Uterus (tissue), 4 donors: Measurements from ENCODE around the gene AUTS2. TPM values are rescaled to one million over a fixed set of nuclear protein-coding genes. Genes with fewer than 3 reads are reported as not detected.

Experiments
- DNase-seq, 2 donors: peaks; one replicate each; pipeline ENCODE4 v3.0.0-alpha.2; 2019 to 2020
- H3K27ac ChIP-seq, 2 donors: fragments of 200-600 bp; sonication (generic); 1 replicate in 1 of 2; 2 replicates in 1 of 2; pipeline ENCODE4 v1.5.1; 2016 to 2018
- H3K27me3 ChIP-seq, 2 donors: fragments of 200-600 bp; sonication (generic); one replicate each; pipeline ENCODE4 v1.5.1; 2018 to 2019; ENCODE audit warnings: control low read depth in 1 of 2
- H3K36me3 ChIP-seq, 2 donors: fragments of 200-600 bp; sonication (generic); one replicate each; pipeline ENCODE4 v1.5.1; 2019; ENCODE audit warnings: control low read depth in 1 of 2
- H3K4me1 ChIP-seq, 2 donors: fragments of 200-600 bp; sonication (generic); one replicate each; pipeline ENCODE4 v1.5.1; 2018 to 2019; ENCODE audit warnings: control low read depth in 1 of 2
- H3K4me3 ChIP-seq, 2 donors: fragments of 200-600 bp; sonication (generic); 1 replicate in 1 of 2; 2 replicates in 1 of 2; pipeline ENCODE4 v1.5.1; 2018 to 2019; ENCODE audit warnings: mild to moderate bottlenecking in 1 of 2
- H3K9me3 ChIP-seq, 2 donors: fragments of 200-600 bp; sonication (generic); one replicate each; pipeline ENCODE4 v1.5.1; 2019; ENCODE audit warnings: control low read depth in 1 of 2
- POLR2A ChIP-seq, 2 donors: fragments of 450-650 bp; IDR thresholded peaks; one replicate each; pipeline ENCODE4 v1.6.1; 2016; ENCODE audit warnings: antibody characterized with exemption in 2 of 2, mild to moderate bottlenecking in 1 of 2, moderate library complexity in 1 of 2
- intact Hi-C: fragments of 100-400 bp; cut with DNase I; formaldehyde crosslinking; loops from one replicate; pipeline ENCODE4 v1.15.1; 2023; ENCODE audit warnings: low total_unique reads
- total RNA-seq, 4 donors: library from RNA; depleted of rRNA in 3 of 4; stranded (reverse); fragments of >200 nt in 3 of 4; gene quantifications; one replicate each; pipeline versions ENCODE4 v1.1.0 to v1.2.4, GENCODE V29; 2014 to 2023
- TF ChIP-seq, protein P1 (sequence below), 4 experiments: fragments of 200-600 bp in 2 of 4; fragments of 450-650 bp in 2 of 4; sonication (generic) in 2 of 4; IDR thresholded peaks; one replicate each; pipeline ENCODE4 v1.5.1; 2016 to 2019; ENCODE audit warnings: antibody characterized with exemption in 4 of 4, mild to moderate bottlenecking in 2 of 4, moderate library complexity in 1 of 4
- donor health status: DM: yes; HTN: yes; CAD: no.

AUTS2 gene
- total RNA-seq, 4 donors from 2014 or later = 10.5 to 58.2 (median 30.0) TPM

DNA sequence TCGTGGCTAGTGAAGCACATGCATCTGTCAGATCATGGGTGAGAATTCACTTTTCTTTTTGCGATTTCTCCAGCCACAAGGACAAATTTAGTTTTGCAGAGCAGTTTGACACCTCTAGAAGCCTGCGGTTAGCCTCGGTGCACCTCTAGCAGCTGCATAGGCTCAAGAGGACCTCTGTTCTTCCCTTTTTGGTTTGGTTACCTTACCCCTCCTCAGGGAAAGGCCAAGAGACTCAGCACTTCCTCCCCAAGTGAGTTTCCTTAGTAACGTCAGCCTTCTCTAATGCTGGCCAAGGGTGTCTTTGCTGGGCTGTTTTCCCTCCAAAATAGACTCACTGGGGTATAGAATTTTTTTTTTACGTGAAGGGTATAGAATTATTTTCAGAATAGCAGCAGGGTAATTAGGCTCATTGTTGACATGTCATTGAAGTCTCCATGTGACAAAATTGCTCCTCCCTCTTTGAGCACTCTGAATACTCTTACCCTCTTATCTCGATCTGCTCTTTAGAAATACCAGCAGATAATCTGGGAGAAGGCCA, 97.8 kb downstream of the AUTS2 start:
- H3K27me3 ChIP-seq = no peaks in the 10 kb centered on the region

DNA sequence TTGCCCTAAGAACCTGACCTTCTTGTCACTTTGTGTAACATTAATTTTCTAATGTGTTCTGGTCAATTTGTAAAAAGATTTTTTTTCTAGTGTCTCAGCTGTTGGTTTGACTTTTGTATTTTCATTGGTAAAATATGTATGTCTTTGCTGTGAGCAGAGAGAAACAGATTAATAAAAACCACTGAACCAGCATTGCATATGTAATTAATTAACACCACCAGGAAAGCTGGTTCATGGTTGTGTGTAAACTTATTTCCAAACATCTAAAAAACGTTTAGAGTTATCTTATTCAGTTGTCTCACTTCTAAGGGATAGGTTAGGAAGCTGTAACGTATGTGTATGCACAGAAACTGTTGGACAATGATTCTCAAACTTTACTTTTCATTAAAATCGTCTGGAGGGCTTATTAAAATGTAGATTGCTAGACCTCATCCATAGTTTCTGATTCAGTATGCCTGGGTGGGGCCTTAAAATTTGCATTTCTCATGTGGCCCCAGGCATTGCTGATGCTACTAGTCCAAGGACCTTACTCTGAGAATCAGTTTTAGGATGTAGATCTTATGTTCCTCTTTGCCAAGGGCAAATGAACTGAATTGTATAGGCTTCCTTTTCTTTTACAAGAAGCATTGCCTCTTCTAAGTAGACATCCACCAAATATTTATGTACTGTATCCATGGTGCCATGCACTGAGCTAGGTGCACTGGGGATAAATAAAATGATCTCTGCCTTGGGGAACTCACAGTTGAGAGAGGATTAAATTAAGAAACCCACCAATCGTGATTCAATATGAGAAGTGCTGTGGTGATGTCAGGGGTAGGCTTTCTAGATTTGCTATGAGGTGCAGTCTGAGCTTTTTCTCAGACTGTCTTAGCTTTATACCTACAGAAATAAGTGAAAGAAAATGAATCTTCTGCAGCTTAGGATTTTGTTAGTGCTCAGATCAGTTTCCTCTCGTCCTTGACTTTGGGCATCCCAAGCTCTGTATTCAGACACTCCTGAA, 98.7 kb downstream of the AUTS2 start:
- intact Hi-C loops = no loop called here
- H3K27ac ChIP-seq = no peak overlapping the region
- no peaks in the 10 kb centered on the region for H3K4me1 ChIP-seq
- no peaks in the 10 kb centered on the region for H3K36me3 ChIP-seq
- H3K4me3 ChIP-seq = no peak overlapping the region
- TF ChIP-seq, protein P1, sequence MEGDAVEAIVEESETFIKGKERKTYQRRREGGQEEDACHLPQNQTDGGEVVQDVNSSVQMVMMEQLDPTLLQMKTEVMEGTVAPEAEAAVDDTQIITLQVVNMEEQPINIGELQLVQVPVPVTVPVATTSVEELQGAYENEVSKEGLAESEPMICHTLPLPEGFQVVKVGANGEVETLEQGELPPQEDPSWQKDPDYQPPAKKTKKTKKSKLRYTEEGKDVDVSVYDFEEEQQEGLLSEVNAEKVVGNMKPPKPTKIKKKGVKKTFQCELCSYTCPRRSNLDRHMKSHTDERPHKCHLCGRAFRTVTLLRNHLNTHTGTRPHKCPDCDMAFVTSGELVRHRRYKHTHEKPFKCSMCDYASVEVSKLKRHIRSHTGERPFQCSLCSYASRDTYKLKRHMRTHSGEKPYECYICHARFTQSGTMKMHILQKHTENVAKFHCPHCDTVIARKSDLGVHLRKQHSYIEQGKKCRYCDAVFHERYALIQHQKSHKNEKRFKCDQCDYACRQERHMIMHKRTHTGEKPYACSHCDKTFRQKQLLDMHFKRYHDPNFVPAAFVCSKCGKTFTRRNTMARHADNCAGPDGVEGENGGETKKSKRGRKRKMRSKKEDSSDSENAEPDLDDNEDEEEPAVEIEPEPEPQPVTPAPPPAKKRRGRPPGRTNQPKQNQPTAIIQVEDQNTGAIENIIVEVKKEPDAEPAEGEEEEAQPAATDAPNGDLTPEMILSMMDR (IDR thresholded peaks at IDR 0.05) = no peak
- TF ChIP-seq POLR2A (IDR thresholded peaks at IDR 0.05) = no peak
- no peak for DNase-seq
- H3K9me3 ChIP-seq = no peaks in the 10 kb centered on the region
- H3K27me3 ChIP-seq = no peaks in the 10 kb centered on the region

More for the DNA sequence above, 97.8 kb downstream of the AUTS2 start:
- no peak overlapping the region for H3K27ac ChIP-seq
- intact Hi-C loops = no loop called here
- no peaks in the 10 kb centered on the region for H3K9me3 ChIP-seq
- H3K4me3 ChIP-seq = no peak overlapping the region
- DNase-seq = no peak
- H3K4me1 ChIP-seq = no peaks in the 10 kb centered on the region
- no peaks in the 10 kb centered on the region for H3K36me3 ChIP-seq
- TF ChIP-seq POLR2A (IDR thresholded peaks at IDR 0.05) = no peak
- TF ChIP-seq, protein P1 (IDR thresholded peaks at IDR 0.05) = no peak

DNA sequence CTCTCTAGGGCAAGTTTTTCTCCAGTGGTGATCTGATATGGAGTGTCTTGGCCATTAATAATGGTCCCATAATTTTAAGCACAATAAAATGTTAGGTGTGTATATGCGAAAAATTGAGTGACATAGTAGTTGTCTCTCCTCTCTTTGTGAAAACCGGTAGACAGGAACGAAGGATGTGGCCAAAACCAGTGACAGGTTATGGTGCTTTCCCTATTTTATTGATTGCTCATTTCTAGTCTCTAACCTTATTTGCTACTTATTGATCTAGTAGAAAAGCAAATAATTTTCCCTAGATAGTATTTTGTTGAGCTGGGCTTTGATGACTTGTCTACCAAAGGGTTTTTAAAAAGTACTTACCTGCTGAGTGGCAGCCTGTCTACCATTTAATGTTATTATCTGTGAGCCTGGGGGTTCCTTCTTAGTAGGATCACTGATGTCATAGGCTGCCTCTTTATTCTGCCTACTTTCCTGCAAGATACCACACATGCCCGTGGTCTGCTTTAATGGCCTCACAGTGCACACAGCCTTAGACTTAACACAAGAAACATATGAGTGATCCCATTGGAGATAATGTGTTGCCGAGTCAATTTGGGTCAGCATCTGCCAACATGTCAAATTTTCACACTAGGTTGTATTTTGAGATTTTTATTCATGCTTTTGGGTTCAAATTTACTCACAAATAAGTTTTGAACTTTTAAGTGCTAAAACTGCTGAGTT, 100.0 kb downstream of the AUTS2 start:
- TF ChIP-seq, protein P1 (IDR thresholded peaks at IDR 0.05) = no peak
- no peak for TF ChIP-seq POLR2A (IDR thresholded peaks at IDR 0.05)
- no peak for DNase-seq
- no peak overlapping the region for H3K4me3 ChIP-seq
- H3K4me1 ChIP-seq = peaks cover 0 to 4% of the 10 kb centered on the region in 2 donors
- intact Hi-C loops = no loop called here
- no peak overlapping the region for H3K27ac ChIP-seq
- H3K9me3 ChIP-seq = no peaks in the 10 kb centered on the region
- H3K36me3 ChIP-seq = no peaks in the 10 kb centered on the region
- H3K27me3 ChIP-seq = no peaks in the 10 kb centered on the region

DNA sequence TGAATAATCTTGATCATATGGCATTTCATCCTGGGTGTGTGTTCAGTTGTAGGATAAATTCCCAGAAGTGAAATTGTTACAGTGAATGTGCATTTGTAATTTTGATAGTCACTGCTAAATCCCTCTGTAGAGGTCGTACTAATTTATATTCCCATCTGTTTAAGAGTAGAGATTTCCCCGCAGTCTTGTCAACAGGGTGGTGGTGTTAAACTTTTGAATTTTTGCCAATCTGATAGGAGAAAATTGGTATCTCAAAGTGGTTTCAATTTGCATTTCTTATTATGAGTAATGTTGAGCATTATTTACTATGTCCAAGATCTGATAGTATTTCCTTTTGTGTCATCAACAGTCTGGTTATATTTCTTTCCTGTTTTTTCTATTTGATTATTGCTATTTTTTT, 101.7 kb downstream of the AUTS2 start:
- intact Hi-C loops = no loop called here
- peaks cover 0 to 4% of the 10 kb centered on the region in 2 donors for H3K4me1 ChIP-seq
- TF ChIP-seq, protein P1 (IDR thresholded peaks at IDR 0.05) = no peak
- no peak for TF ChIP-seq POLR2A (IDR thresholded peaks at IDR 0.05)
- no peaks in the 10 kb centered on the region for H3K36me3 ChIP-seq
- H3K9me3 ChIP-seq = no peaks in the 10 kb centered on the region
- H3K27me3 ChIP-seq = no peaks in the 10 kb centered on the region
- DNase-seq = no peak
- H3K27ac ChIP-seq = no peak overlapping the region
- H3K4me3 ChIP-seq = no peak overlapping the region
